ENCODE data around the gene FOXP1.

The FOXP1 gene

DNA sequence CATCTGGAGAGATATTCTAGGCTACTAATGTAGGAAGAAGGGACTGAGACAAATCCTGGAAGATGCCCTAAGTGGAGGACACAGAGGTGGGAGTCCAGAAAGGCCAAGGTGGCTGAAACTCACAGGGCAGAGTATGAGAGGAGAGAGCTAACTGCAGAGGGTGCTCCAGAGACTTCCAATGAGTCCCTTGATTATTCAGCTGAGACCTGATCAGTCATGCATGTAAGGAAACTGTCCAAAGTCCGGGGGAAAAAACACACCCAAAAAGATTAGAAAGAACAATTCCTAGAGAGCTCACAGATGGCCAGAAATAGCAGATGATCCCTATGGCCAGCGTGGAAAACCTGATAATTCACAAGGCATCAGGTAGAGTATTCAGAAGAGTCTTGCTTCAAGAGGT, 18.7 kb upstream of the FOXP1 start:
- CTCF ChIA-PET, result interaction anchor here (1.2 kb wide), 1 partner anchor 12 kb away, joined by 5 read pairs; no protein-coding TSS in a partner anchor
- DNase-seq (ENCODE audit: extremely low spot score), result no peak
- POLR2A ChIA-PET, result no interaction called here
- TF ChIP-seq, protein P1, sequence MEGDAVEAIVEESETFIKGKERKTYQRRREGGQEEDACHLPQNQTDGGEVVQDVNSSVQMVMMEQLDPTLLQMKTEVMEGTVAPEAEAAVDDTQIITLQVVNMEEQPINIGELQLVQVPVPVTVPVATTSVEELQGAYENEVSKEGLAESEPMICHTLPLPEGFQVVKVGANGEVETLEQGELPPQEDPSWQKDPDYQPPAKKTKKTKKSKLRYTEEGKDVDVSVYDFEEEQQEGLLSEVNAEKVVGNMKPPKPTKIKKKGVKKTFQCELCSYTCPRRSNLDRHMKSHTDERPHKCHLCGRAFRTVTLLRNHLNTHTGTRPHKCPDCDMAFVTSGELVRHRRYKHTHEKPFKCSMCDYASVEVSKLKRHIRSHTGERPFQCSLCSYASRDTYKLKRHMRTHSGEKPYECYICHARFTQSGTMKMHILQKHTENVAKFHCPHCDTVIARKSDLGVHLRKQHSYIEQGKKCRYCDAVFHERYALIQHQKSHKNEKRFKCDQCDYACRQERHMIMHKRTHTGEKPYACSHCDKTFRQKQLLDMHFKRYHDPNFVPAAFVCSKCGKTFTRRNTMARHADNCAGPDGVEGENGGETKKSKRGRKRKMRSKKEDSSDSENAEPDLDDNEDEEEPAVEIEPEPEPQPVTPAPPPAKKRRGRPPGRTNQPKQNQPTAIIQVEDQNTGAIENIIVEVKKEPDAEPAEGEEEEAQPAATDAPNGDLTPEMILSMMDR (IDR thresholded peaks at IDR 0.05; ENCODE audit: control extremely low read depth, extremely low read depth, low read depth, missing control alignments), result no peak

GRCh38 chr3:71601811-71602210, 18.3 kb upstream of the FOXP1 start:
- TF ChIP-seq, protein P1 (IDR thresholded peaks at IDR 0.05; ENCODE audit: control extremely low read depth, extremely low read depth, low read depth, missing control alignments), result no peak
- POLR2A ChIA-PET, result no interaction called here
- CTCF ChIA-PET, result interaction anchor here (1.2 kb wide), 1 partner anchor 12 kb away, joined by 5 read pairs; no protein-coding TSS in a partner anchor
- no peak for DNase-seq (ENCODE audit: extremely low spot score)

- TF ChIP-seq, protein P1 (IDR thresholded peaks at IDR 0.05; ENCODE audit: control extremely low read depth, extremely low read depth, low read depth, missing control alignments), result no peak
- no peak for DNase-seq (ENCODE audit: extremely low spot score)
- POLR2A ChIA-PET, result no interaction called here
- CTCF ChIA-PET, result interaction anchor here (0.8 kb wide), 1 partner anchor 1050 kb away, joined by 4 read pairs; no protein-coding TSS in a partner anchor
Observed at GRCh38 chr3:71600646-71601288, 17.2 kb upstream of the FOXP1 start.

- POLR2A ChIA-PET, result no interaction called here
- TF ChIP-seq, protein P1 (IDR thresholded peaks at IDR 0.05; ENCODE audit: control extremely low read depth, extremely low read depth, low read depth, missing control alignments), result no peak
- CTCF ChIA-PET, result interaction anchor here (0.8 to 3.5 kb wide), 3 partner anchors 9 to 17 kb away, joined by 3 to 10 read pairs (median 3); no protein-coding TSS in a partner anchor
- no peak for DNase-seq (ENCODE audit: extremely low spot score)
Observed at GRCh38 chr3:71599416-71599815, 15.9 kb upstream of the FOXP1 start.

GRCh38 chr3:71598292-71598691, 14.8 kb upstream of the FOXP1 start:
- DNase-seq (ENCODE audit: extremely low spot score), result no peak
- ChIA-PET POLR2A (no interaction called here), CTCF (interaction anchor here (1.1 to 3.5 kb wide), 2 partner anchors 9 to 13 kb away, joined by 3 to 10 read pairs; no protein-coding TSS in a partner anchor)
- TF ChIP-seq, protein P1 (IDR thresholded peaks at IDR 0.05; ENCODE audit: control extremely low read depth, extremely low read depth, low read depth, missing control alignments), result no peak

DNA sequence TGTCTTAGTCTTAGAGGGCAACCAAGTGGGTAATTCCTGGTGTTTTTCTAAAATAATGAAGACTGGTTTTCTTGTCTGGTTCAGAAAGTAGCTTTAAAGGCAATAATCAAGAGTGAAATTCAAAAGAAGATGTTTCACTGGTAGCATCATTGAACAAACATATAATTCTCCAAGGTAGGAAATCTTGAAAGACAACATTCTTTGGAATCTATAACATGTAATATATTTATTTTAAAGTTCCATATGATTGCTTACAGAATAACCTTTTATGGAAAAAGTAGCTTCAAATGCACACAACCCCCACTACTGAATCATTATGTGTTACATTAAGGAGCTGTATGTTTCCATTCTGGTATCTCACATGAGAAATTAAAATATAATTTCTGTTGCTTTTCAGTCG, 13.8 kb upstream of the FOXP1 start:
- ChIA-PET CTCF (interaction anchor here (1.1 to 3.5 kb wide), 3 partner anchors 8 to 18 kb away, joined by 3 to 10 read pairs (median 6); no protein-coding TSS in a partner anchor), POLR2A (no interaction called here)
- TF ChIP-seq, protein P1 (IDR thresholded peaks at IDR 0.05; ENCODE audit: control extremely low read depth, extremely low read depth, low read depth, missing control alignments), result no peak
- no peak for DNase-seq (ENCODE audit: extremely low spot score)

Data from GM10248 (cell line).